ENCODE results near the gene VPS33A.

VPS33A gene

DNA sequence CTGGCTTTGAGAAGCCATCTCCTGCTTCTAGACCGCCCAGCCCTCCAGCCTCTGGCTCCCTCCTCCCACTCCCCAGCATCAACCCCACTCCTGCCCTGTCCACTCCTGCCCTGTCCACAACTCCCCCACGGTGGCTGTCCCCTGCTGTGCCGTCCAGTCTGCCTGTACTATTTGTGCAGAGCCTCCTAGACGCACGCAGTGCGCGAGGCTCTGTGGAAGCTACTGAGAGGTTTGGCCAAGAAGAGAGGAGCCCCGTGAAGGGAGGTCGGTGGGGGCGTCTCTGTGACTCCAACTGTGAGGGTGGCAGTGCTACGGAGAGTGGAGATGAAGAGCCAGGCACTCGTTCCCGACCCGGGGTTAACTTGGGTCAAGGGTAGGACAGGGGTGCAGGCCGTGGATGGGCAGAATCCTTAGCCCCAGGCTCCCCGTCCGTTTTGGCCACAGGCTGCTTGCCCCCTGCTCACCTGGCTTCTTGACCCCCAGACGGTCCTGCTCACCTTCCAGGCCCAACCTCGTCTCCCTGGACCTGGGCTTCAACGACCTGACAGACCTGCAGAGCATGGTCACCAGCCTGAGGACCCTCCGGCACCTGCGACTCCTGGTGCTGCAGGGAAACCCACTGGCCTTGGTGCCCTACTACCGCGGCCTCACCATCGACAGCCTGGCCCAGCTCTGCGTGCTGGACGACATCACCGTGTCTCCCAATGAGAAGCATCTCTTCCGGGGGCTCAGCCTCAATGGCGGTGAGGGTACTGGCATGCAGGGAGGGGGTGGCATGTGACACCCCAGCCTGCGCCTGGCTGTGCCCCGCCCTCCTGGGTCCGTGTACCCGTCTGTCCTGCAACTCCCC lies 76.4 kb downstream of the VPS33A start:
- no peak overlapping the region for H3K4me3 ChIP-seq (ENCODE audit: low read depth, low read length)
- no peak for DNase-seq (ENCODE audit: low read depth)

- no peak overlapping the region for H3K4me3 ChIP-seq (ENCODE audit: low read depth, low read length)
- DNase-seq (ENCODE audit: low read depth), result no peak
These were observed 78.8 kb downstream of the VPS33A start for GRCh38 chr12:122187466-122187865.

DNA sequence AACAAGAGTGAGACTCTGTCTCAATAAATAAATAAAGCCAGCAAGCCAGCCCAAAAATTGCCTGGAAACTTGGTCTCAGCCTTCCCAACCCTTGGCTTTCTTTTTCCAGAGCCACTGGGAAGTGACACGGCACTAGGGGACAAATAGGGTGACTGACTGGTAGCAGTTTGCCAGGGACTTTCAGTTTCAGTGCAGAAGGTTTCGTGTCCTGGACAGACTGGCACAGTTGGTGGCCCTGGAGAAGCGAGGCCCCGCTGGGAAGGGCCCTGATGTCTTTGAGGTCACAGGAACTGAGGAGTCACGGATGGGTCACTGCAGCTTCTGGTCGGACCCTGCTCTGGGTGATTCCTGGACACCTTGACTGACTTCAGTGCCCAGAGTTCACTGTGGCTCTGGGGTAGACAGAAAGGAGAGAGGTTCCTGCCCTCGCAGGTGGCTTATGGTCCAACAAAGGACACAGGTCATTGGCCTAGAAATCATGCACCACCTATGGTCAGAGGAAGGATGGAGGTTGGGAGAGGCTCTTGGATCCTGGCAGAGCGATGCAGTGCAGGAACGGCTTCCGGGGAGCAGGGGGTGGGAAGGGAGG lies 80.7 kb downstream of the VPS33A start:
- no peak for DNase-seq (ENCODE audit: low read depth)
- H3K4me3 ChIP-seq (ENCODE audit: low read depth, low read length), result no peak overlapping the region

DNA sequence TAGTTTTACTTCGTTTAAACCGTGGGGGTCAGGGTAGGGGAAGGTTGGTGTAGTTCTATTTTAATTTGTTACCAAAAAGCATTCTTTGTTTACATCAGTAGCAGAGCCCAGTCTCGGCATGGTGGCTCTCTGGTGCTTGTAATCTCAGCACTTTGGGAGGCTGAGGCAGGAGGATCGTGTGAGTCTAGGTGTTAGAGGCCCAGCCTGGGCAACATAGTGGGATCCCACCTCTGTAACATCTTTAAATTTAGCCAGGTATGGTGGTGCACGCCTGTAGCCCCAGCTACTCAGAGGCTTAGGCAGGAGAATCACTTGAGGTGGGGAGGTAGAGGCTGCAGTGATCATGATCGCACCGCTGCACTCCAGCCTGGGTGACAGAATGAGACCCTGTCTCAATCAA lies 81.2 kb downstream of the VPS33A start:
- no peak overlapping the region for H3K4me3 ChIP-seq (ENCODE audit: low read depth, low read length)
- DNase-seq (ENCODE audit: low read depth), result no peak

DNA sequence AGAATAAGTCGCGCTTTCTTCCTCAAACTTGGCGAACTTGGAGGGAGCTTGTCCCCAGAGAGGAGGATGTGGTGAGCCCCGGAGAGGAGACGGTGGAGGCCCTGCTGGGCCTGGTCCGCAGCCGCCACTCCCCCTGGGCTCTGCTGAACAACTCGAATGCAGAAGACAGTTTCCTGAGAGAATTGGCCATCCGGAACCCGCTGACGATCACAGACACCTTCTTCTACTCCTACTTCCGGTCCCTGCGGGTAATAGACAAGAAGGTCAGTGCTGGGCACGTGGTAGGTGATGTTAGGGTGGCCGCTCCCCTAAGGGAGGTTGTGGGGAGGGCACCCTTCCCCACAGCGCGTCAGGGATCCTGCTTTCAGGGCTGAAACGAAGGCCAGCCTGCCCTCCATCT lies 81.8 kb downstream of the VPS33A start:
- H3K4me3 ChIP-seq (ENCODE audit: low read depth, low read length), result no peak overlapping the region
- DNase-seq (ENCODE audit: low read depth), result no peak

DNA sequence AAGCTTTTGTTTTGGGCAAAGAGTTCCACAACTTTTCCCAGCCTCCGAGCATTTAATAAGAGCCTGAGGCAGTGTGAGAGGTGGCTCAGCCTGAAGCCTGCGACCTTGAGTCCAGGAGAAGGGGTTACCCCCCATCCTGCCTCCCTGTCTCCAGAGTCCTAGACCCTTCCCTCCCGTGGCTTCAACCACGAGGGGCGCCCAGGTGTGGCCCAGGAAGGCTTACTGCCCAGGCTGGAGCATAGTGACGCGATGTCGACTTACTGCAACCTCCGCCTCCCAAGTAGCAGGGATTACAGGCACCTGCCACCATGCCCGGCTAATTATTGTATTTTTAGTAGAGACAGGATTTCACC lies 82.7 kb downstream of the VPS33A start:
- DNase-seq (ENCODE audit: low read depth), result no peak
- H3K4me3 ChIP-seq (ENCODE audit: low read depth, low read length), result peak overlapping the region; percentile 56

DNA sequence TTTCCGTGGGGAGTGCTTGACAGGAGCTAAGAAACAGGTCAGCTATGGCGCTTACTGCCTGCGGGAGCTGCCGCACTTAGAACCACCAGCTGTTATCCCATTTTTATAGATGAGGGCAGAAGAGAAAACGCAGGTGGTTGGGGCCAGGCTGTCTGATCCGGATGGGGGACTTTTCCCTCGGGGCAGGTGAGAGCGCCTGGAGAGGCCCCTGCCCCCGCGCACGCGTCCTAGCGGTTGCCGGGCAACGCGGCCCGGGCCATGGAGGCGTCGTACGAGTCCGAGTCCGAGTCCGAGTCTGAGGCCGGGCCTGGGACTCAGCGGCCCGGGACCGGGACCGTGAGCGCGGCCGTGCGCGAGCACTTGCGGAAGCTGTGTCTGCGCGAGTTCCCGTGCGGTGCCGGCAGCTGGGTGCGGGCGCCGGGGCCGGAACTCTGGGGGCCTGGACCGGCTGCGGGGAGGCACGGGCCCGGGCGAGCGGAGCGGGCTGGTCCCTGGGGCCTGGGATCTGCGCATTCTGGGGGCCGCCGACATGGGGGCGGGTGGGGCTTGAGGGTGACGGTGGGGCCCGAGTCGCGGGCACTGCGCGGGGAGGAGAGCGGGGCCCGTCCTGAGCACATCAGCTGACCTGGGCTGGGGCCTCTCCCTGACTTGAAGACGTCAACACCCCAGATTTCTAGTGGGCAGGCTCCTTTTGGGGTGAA lies 83.3 kb downstream of the VPS33A start, which contains the start of gene LRRC43:
Gene LRRC43, plus strand, starts transcription at position 237 of the 701 bp plus-strand sequence. Its CDS starts 22 bp downstream, at position 259.
- peak within 1 kb of the TSS; percentile 56 for H3K4me3 ChIP-seq (ENCODE audit: low read depth, low read length)
- no peak for DNase-seq (ENCODE audit: low read depth)
